Measurements from ENCODE around the gene JARID2. TPM values are rescaled to one million over a fixed set of nuclear protein-coding genes. Genes with fewer than 3 reads are reported as not detected.
A peak's percentile ranks its signal among the peaks of the same experiment; 100 is the strongest.

Gene JARID2
- polyA plus RNA-seq, 3 donors, result 2.0 to 7.0 (median 3.8) TPM

- no peak overlapping the region for H3K27ac ChIP-seq (ENCODE audit: low read depth, low read length)
- 1% methylated on average over 85 to 91 of the region's 92 CpGs for WGBS, 3 donors
Measured at GRCh38 chr6:15244620-15245360, 1.1 kb upstream of the JARID2 start.

GRCh38 chr6:15246217-15246665, 372 bp downstream of the JARID2 start:
- 0 to 1% (median 0%) methylated on average over 10 of the region's 10 CpGs for WGBS, 3 donors
- no peak overlapping the region for H3K27ac ChIP-seq (ENCODE audit: low read depth, low read length)

- 0 to 1% (median 0%) methylated on average over 18 of the region's 18 CpGs for WGBS, 3 donors
- no peak overlapping the region for H3K27ac ChIP-seq (ENCODE audit: low read depth, low read length)
Measured at GRCh38 chr6:15246666-15247499, 1.0 kb downstream of the JARID2 start.

- 0 to 1% (median 0%) methylated on average over 16 to 62 of the region's 75 CpGs for WGBS, 3 donors
- peak overlapping the region; percentile 83 for H3K27ac ChIP-seq (ENCODE audit: low read depth, low read length)
Measured at GRCh38 chr6:15247500-15248450, 1.9 kb downstream of the JARID2 start.

GRCh38 chr6:15248451-15249370, 2.8 kb downstream of the JARID2 start:
- WGBS, 3 donors, result 1% methylated on average over 34 to 74 of the region's 83 CpGs
- peak overlapping the region; percentile 83 for H3K27ac ChIP-seq (ENCODE audit: low read depth, low read length)

GRCh38 chr6:15249371-15250019, 3.6 kb downstream of the JARID2 start:
- peak overlapping the region; percentile 62 for H3K27ac ChIP-seq (ENCODE audit: low read depth, low read length)
- 7 to 10% (median 8%) methylated on average over 9 of the region's 9 CpGs for WGBS, 3 donors

- no peak overlapping the region for H3K27ac ChIP-seq (ENCODE audit: low read depth, low read length)
- 62 to 79% (median 70%) methylated on average over 15 of the region's 15 CpGs for WGBS, 3 donors
Measured at GRCh38 chr6:15250187-15251168, 4.6 kb downstream of the JARID2 start.

- 50 to 65% (median 61%) methylated on average over 3 of the region's 3 CpGs for WGBS, 3 donors
- no peak overlapping the region for H3K27ac ChIP-seq (ENCODE audit: low read depth, low read length)
Measured at GRCh38 chr6:15252195-15252594, 6.3 kb downstream of the JARID2 start.

GRCh38 chr6:15253203-15254022, 7.5 kb downstream of the JARID2 start:
- 67 to 88% (median 72%) methylated on average over 14 of the region's 14 CpGs for WGBS, 3 donors

GRCh38 chr6:15254070-15254975, 8.5 kb downstream of the JARID2 start:
- WGBS, 3 donors, result 69 to 84% (median 83%) methylated on average over 14 of the region's 14 CpGs
- no peak overlapping the region for H3K27ac ChIP-seq (ENCODE audit: low read depth, low read length)

More at GRCh38 chr6:15253203-15254022, 7.5 kb downstream of the JARID2 start:
- no peak overlapping the region for H3K27ac ChIP-seq (ENCODE audit: low read depth, low read length)

GRCh38 chr6:15255481-15255880, 9.6 kb downstream of the JARID2 start:
- no peak overlapping the region for H3K27ac ChIP-seq (ENCODE audit: low read depth, low read length)

GRCh38 chr6:15255909-15256395, 10.1 kb downstream of the JARID2 start:
- no peak overlapping the region for H3K27ac ChIP-seq (ENCODE audit: low read depth, low read length)
- WGBS, 3 donors, result 61 to 67% (median 64%) methylated on average over 4 of the region's 4 CpGs

More at GRCh38 chr6:15255481-15255880, 9.6 kb downstream of the JARID2 start:
- 45 to 57% (median 46%) methylated on average over 1 of the region's 1 CpG for WGBS, 3 donors

GRCh38 chr6:15256538-15257271, 10.8 kb downstream of the JARID2 start:
- 64 to 81% (median 73%) methylated on average over 9 of the region's 9 CpGs for WGBS, 3 donors

More at GRCh38 chr6:15256538-15257271, 10.8 kb downstream of the JARID2 start:
- H3K27ac ChIP-seq (ENCODE audit: low read depth, low read length), result no peak overlapping the region

Measured in adipose tissue (tissue), 3 donors.